ENCODE data around the gene CALCOCO2.
A peak's percentile ranks its signal among the peaks of the same experiment; 100 is the strongest.
"Not testable (repeated sequence)": the region's sequence is repeated elsewhere in the genome, so short reads cannot be mapped to it uniquely, and the experiment has no call there.

CALCOCO2 gene

DNA sequence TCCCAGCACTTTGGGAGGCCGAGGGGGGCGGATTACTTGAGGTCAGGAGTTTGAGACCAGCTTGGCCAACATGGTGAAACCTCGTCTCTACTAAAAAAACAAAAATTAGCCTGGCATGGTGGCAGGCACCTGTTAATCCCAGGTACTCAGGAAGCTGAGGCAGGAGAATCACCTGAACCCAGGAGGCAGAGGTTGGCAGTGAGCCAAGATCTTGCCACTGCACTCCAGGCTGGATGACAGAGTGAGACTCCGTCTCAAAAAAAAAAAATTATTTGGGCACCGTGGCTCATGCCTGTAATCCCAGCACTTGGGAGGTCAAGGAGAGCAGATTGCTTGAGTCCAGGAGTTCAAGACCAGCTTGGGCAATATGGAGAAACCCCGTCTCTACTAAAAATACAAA lies 9.9 kb upstream of the CALCOCO2 start:
- not testable (repeated sequence) for DNase-seq (ENCODE audit: extremely low read depth in 1 of 2, low read depth in 1 of 2)

- DNase-seq (ENCODE audit: extremely low read depth in 1 of 2, low read depth in 1 of 2) = no peak
Measured at GRCh38 chr17:48825446-48826381, 5.1 kb upstream of the CALCOCO2 start.

GRCh38 chr17:48831549-48831883 lies 681 bp downstream of the CALCOCO2 start:
- no peak for DNase-seq (ENCODE audit: extremely low read depth in 1 of 2, low read depth in 1 of 2)

DNA sequence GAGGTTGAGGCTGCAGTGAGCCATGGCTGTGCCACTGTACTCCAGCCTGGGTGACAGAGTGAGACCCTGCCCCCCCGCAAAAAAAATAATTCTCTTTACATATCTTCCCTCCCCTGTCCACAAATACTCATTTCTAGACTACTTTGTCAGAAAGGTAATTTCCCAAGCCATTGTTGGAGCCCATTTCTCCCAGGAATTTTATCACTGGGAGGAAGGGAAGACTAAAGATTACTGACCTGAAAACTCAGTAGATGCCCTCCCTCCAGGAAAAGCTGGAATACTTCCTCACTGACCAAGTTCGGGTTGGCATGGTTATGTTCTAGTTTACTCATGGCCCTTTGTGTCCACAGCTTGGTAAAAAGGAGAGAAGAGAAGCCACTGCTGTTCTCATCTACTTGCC lies 4.1 kb downstream of the CALCOCO2 start:
- DNase-seq (ENCODE audit: extremely low read depth in 1 of 2, low read depth in 1 of 2) = no peak

GRCh38 chr17:48835971-48836370 lies 5.1 kb downstream of the CALCOCO2 start:
- DNase-seq (ENCODE audit: extremely low read depth in 1 of 2, low read depth in 1 of 2) = no peak

- DNase-seq (ENCODE audit: extremely low read depth in 1 of 2, low read depth in 1 of 2) = not testable (repeated sequence)
Measured at GRCh38 chr17:48837458-48837857, 6.6 kb downstream of the CALCOCO2 start.

DNA sequence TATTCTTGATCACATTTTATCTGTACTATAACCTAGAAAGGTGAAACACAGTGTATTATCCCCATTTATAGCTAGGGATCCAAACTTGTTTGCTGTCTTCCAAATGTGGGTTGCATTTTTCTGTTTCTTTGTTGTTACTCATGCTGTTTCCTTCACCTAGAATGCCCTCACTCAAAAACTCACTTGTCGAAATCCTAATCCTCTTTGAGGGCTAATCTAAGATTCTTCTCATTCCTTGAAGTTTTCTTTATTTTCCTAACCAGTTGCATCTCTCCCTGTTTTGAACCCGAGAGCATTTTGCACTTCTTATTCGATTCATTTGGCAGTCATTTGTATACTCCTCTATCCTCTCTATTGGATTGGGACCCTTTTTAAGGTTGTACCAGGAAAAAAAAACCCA lies 9.6 kb downstream of the CALCOCO2 start:
- no peak for DNase-seq (ENCODE audit: extremely low read depth in 1 of 2, low read depth in 1 of 2)

GRCh38 chr17:48841395-48841831 lies 10.6 kb downstream of the CALCOCO2 start:
- DNase-seq (ENCODE audit: extremely low read depth in 1 of 2, low read depth in 1 of 2) = peak in 1 of 2 donors; percentile 21

DNA sequence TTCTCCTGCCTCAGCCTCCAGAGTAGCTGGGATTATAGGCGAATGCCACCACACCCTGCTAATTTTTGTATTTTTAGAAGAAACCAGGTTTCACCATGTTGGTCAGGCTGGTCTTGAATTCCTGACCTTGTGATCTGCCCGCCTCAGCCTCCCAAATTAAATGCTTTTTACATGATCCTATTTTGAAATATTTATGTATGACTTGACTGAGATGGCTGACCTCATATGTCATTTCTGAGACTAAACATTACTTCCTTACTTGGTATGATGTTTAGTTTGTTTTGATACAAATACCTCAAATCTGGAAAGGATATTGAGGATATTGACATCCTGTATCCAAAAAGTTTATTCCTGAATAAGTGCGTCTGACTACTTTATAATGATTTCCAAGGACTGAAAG lies 11.9 kb downstream of the CALCOCO2 start:
- DNase-seq (ENCODE audit: extremely low read depth in 1 of 2, low read depth in 1 of 2) = no peak

DNA sequence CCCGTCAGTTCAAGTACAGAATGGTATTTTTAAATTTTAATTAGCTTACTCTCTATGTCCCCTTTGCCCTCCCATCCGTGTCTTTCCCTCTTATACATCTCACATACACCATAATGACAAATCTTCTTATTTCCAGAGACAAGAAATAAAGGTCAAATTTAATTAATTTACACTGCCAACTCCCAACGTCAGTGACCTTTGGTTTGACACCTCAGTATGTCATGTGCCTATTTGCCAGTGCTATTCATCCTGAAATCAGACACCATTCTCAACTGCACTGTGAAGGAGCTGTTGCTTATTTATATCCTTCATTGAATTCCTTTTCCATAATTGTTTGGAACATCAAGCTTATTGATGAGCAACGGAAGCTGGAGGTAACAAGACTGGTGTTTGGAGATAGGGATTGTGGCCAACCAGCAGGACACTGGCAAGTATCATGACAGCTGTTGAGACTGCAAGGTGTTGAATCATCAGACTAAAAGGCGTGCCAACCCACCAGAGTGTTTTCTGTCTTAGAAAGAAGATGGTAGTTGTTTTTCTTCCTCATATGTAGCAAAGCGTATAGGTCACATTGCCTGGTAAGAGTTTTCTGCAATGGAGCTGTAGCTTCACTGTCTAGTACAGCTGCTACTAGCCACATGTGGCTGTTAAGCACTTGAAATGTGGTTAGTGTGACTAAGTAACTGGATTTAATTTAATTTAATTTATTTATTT lies 12.5 kb downstream of the CALCOCO2 start:
- DNase-seq (ENCODE audit: extremely low read depth in 1 of 2, low read depth in 1 of 2) = no peak

GRCh38 chr17:48850792-48851323 lies 20.0 kb downstream of the CALCOCO2 start:
- no peak for DNase-seq (ENCODE audit: extremely low read depth in 1 of 2, low read depth in 1 of 2)

GRCh38 chr17:48854774-48855476 lies 24.1 kb downstream of the CALCOCO2 start:
- DNase-seq (ENCODE audit: extremely low read depth in 1 of 2, low read depth in 1 of 2) = no peak

DNA sequence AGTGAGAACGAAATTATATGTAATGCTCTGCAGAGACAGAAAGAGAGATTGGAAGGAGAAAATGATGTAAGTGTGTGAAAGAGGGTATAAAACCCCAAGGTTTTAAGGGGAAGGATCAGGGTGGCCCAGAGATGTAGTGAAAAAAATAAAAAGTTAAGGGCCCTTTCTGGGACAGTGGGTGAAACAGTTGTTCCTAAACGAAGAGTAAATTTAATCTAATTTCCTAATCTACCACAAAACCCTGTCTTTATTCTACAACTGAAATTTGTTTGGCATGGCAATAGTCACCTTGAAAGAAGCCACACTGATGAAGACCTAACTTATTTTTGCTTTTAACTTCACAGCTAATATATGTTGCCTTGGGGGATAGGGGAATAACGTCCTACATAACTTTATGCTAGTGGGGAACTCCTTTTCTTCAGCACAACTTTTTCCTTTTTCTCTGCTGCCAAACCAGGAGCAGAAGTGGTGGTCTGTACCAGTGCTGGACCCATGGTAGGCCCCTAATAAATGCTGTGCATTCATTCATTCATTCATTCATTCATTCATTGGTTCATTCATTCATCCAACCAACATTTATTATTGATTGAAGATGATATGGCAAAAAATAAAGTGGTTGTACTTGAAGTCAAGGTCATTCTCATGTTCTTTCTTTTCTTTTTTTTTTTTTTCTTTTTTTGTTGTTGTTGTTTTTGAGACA lies 25.4 kb downstream of the CALCOCO2 start:
- DNase-seq (ENCODE audit: extremely low read depth in 1 of 2, low read depth in 1 of 2) = no peak

DNA sequence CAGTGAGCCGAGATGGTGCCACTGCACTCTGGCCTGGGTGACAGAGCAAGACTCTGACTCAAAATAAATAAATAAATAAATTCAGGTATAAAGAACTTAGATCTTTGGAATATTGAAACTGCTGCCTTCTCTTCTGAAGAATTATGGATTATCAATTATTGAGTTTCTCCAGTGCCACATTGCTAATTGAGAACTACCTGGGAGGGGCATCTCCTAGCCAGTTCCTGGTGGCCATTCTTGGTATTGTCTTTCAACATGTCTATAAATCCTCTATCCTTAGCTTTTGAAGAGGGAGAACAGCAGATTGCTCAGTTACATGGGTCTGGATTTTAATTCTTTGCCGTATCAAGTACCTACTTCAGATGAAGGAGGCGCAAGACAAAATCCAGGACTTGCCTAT lies 29.2 kb downstream of the CALCOCO2 start:
- no peak for DNase-seq (ENCODE audit: extremely low read depth in 1 of 2, low read depth in 1 of 2)

DNA sequence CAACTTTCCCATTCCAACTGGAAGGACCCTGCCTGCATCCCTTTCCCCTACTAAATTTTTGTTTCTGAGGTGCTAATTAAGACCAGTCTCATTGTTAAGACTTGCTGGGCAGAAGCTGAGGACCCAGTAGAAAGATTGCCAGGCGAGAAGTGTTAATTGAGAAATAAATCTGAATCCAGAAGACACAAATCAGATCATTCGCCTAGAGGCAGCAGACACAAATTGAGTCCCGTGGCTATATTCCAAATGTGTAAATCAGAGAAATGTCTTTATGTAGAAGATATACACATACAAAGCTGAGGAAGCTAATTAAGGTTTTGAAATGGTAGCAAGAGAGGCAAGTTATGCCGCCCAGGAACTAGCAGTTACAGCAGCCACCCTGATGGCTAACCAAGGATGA lies 29.6 kb downstream of the CALCOCO2 start:
- DNase-seq (ENCODE audit: extremely low read depth in 1 of 2, low read depth in 1 of 2) = no peak

- DNase-seq (ENCODE audit: extremely low read depth in 1 of 2, low read depth in 1 of 2) = no peak
Measured at GRCh38 chr17:48868916-48869500, 38.2 kb downstream of the CALCOCO2 start.

GRCh38 chr17:48869821-48870318 lies 39.0 kb downstream of the CALCOCO2 start:
- no peak for DNase-seq (ENCODE audit: extremely low read depth in 1 of 2, low read depth in 1 of 2)

- no peak for DNase-seq (ENCODE audit: extremely low read depth in 1 of 2, low read depth in 1 of 2)
Measured at GRCh38 chr17:48871035-48871550, 40.3 kb downstream of the CALCOCO2 start.

DNA sequence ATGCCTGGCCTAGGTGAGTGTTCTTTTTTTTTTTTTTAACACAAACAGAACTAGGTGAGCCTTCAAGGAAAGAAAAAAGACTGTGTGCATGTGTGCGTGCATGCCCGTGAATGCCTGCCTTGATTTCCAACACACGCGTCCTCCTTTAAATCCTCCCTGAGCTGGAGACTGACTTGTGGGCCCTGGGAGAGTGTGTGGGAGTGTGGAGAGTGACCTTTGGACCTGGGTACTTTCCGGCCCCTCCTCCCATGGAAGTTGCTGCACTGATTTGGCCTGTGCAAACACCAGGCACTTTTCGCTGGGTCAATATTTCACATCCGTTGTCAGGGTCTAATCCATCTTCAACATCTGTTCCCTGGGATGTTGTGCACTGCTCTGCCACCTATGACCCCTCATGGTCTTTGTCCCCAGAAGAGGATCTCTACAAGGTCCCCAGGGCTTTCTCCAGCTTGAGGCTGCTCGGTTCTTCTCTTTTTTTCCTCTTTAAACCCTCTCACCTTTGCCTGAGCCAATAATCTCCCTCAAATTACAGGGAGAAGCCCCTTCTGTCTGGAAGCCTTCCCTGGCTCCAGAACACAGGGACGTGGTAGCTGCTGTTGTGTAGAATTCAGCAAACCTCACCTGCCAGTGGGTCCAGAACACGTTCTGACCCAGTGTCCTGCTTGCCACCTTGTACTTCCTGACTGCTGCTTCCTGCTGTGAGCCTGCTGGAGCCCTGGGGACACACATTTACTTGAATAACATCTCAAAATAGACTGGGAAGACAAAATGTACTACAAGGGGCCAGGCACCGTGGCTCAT lies 40.9 kb downstream of the CALCOCO2 start:
- DNase-seq (ENCODE audit: extremely low read depth in 1 of 2, low read depth in 1 of 2) = no peak

Data from stimulated activated CD8-positive, alpha-beta memory T cell treated with anti-CD3 and anti-CD28 coated beads, Interleukin-7, amount 100 ng/mL, for 48 hours (primary cell).